Gastroesophageal sphincter (tissue), 3 donors: ENCODE data around the gene SEPTIN2.

ENCODE experiments used
- CTCF ChIP-seq, 4 experiments: fragments of 200-600 bp in 2 of 4; fragments of 450-650 bp in 2 of 4; sonication (generic) in 1 of 4; IDR thresholded peaks; one replicate each; pipeline ENCODE4 v1.5.1; 2017 to 2019; ENCODE audit warnings: antibody characterized with exemption in 4 of 4, mild to moderate bottlenecking in 2 of 4, moderate library complexity in 2 of 4
- POLR2A ChIP-seq, 2 donors: fragments of 450-650 bp; IDR thresholded peaks; one replicate each; pipeline ENCODE4 v1.6.1; 2017; ENCODE audit warnings: antibody characterized with exemption in 2 of 2, mild to moderate bottlenecking in 2 of 2, moderate library complexity in 1 of 2
- POLR2AphosphoS5 ChIP-seq: sonication (generic); formaldehyde crosslinking; IDR thresholded peaks from one replicate; pipeline ENCODE4 v1.6.1; 2017; ENCODE audit warnings: antibody characterized with exemption

GRCh38 chr2:241279828-241280227 is 35.9 kb upstream of the SEPTIN2 start:
- no peak for TF ChIP-seq POLR2AphosphoS5
- TF ChIP-seq POLR2A (IDR thresholded peaks at IDR 0.05), result no peak
- no peak for TF ChIP-seq CTCF (IDR thresholded peaks at IDR 0.05)
